ENCODE results near the gene PHKA2.

DNA sequence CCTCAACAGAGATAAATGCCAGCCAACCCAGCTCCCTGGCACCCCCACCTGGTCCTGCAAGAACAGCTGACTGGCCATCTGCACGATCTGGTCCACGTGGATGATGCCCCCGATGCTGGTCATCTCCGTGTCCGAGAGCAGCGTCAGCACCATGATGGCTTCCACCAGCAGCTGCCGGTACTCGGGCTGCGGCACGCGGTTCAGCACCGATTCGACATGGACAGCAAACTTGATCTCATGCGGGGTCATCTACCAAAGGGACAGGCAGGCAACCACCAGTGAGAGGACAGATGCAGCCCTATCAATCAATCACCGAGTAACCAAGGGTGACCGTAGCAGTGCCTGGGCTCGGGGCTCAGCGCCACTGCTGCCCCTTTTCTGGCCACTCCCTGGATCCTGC, 89.8 kb downstream of the PHKA2 start:
- TF ChIP-seq POLR2A (IDR thresholded peaks at IDR 0.05; ENCODE audit: low read depth, low read length) = no peak
- TF ChIP-seq, protein P1, sequence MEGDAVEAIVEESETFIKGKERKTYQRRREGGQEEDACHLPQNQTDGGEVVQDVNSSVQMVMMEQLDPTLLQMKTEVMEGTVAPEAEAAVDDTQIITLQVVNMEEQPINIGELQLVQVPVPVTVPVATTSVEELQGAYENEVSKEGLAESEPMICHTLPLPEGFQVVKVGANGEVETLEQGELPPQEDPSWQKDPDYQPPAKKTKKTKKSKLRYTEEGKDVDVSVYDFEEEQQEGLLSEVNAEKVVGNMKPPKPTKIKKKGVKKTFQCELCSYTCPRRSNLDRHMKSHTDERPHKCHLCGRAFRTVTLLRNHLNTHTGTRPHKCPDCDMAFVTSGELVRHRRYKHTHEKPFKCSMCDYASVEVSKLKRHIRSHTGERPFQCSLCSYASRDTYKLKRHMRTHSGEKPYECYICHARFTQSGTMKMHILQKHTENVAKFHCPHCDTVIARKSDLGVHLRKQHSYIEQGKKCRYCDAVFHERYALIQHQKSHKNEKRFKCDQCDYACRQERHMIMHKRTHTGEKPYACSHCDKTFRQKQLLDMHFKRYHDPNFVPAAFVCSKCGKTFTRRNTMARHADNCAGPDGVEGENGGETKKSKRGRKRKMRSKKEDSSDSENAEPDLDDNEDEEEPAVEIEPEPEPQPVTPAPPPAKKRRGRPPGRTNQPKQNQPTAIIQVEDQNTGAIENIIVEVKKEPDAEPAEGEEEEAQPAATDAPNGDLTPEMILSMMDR (conservative IDR thresholded peaks at IDR 0.05; ENCODE audit: low read depth, low read length) = no peak
- TF ChIP-seq NFE2L2 (IDR thresholded peaks at IDR 0.05; ENCODE audit: low read depth, low read length) = no peak
- TF ChIP-seq MAFK (IDR thresholded peaks at IDR 0.05; ENCODE audit: low read depth, low read length) = no peak
- no peak for TF ChIP-seq RFX5 (IDR thresholded peaks at IDR 0.05; ENCODE audit: low read depth, low read length)
- TF ChIP-seq, protein P2, sequence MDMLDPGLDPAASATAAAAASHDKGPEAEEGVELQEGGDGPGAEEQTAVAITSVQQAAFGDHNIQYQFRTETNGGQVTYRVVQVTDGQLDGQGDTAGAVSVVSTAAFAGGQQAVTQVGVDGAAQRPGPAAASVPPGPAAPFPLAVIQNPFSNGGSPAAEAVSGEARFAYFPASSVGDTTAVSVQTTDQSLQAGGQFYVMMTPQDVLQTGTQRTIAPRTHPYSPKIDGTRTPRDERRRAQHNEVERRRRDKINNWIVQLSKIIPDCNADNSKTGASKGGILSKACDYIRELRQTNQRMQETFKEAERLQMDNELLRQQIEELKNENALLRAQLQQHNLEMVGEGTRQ (IDR thresholded peaks at IDR 0.05; ENCODE audit: low read depth, low read length) = no peak
- no peak for TF ChIP-seq MXI1 (IDR thresholded peaks at IDR 0.05; ENCODE audit: borderline replicate concordance, low read depth, low read length)
- TF ChIP-seq FOS (IDR thresholded peaks at IDR 0.05; ENCODE audit: low read depth, low read length) = no peak
- no peak for TF ChIP-seq MAZ (IDR thresholded peaks at IDR 0.05; ENCODE audit: borderline replicate concordance, low read depth, low read length)
- no peak for TF ChIP-seq RCOR1 (IDR thresholded peaks at IDR 0.05; ENCODE audit: insufficient replicate concordance, low read length)
- no peak for TF ChIP-seq BHLHE40 (IDR thresholded peaks at IDR 0.05; ENCODE audit: low read depth, low read length)
- no peak for TF ChIP-seq SMC3 (IDR thresholded peaks at IDR 0.05; ENCODE audit: low read depth, low read length)
- no peak for TF ChIP-seq CEBPB (IDR thresholded peaks at IDR 0.05; ENCODE audit: low read depth, low read length)
- no peak for TF ChIP-seq RAD21 (IDR thresholded peaks at IDR 0.05; ENCODE audit: low read length)
